Stimulated activated CD8-positive, alpha-beta memory T cell treated with anti-CD3 and anti-CD28 coated beads, Interleukin-12 subunit alpha, Interleukin-12 subunit beta, amount 100 ng/mL, for 1 hour (primary cell): ENCODE results near the gene MMAB.
"Not testable (repeated sequence)": the region's sequence is repeated elsewhere in the genome, so short reads cannot be mapped to it uniquely, and the experiment has no call there.

ENCODE experiments used
- DNase-seq: peaks from one replicate; pipeline ENCODE4 v3.0.0-alpha.2; 2020; ENCODE audit warnings: low read depth

The MMAB gene

GRCh38 chr12:109602132-109602531 lies 28.8 kb upstream of the MMAB start:
- DNase-seq, result not testable (repeated sequence)

- DNase-seq, result no peak
Measured at GRCh38 chr12:109601557-109601956, 28.3 kb upstream of the MMAB start.

GRCh38 chr12:109600995-109601394 lies 27.7 kb upstream of the MMAB start:
- no peak for DNase-seq

GRCh38 chr12:109600481-109600880 lies 27.2 kb upstream of the MMAB start:
- no peak for DNase-seq

- no peak for DNase-seq
Measured at GRCh38 chr12:109599087-109599486, 25.8 kb upstream of the MMAB start.

GRCh38 chr12:109598428-109598854 lies 25.1 kb upstream of the MMAB start:
- no peak for DNase-seq

GRCh38 chr12:109597795-109598427 lies 24.6 kb upstream of the MMAB start:
- DNase-seq, result peak; percentile 38

- DNase-seq, result no peak
Measured at GRCh38 chr12:109597414-109597794, 24.1 kb upstream of the MMAB start.

GRCh38 chr12:109596418-109597244 lies 23.3 kb upstream of the MMAB start:
- no peak for DNase-seq

- no peak for DNase-seq
Measured at GRCh38 chr12:109595321-109595902, 22.1 kb upstream of the MMAB start.

GRCh38 chr12:109594556-109595317 lies 21.4 kb upstream of the MMAB start:
- DNase-seq, result no peak

- DNase-seq, result no peak
Measured at GRCh38 chr12:109592905-109593272, 19.6 kb upstream of the MMAB start.

- no peak for DNase-seq
Measured at GRCh38 chr12:109592195-109592904, 19.0 kb upstream of the MMAB start.

- DNase-seq, result no peak
Measured at GRCh38 chr12:109591041-109591440, 17.7 kb upstream of the MMAB start.

GRCh38 chr12:109590566-109590965 lies 17.3 kb upstream of the MMAB start:
- no peak for DNase-seq

GRCh38 chr12:109589691-109590245 lies 16.5 kb upstream of the MMAB start:
- DNase-seq, result no peak

GRCh38 chr12:109589240-109589590 lies 15.9 kb upstream of the MMAB start:
- DNase-seq, result no peak

- DNase-seq, result no peak
Measured at GRCh38 chr12:109588461-109589239, 15.3 kb upstream of the MMAB start.

GRCh38 chr12:109587921-109588320 lies 14.6 kb upstream of the MMAB start:
- no peak for DNase-seq

- DNase-seq, result no peak
Measured at GRCh38 chr12:109586385-109587296, 13.3 kb upstream of the MMAB start.
